ENCODE results near the gene SLC39A3.

SLC39A3 gene

DNA sequence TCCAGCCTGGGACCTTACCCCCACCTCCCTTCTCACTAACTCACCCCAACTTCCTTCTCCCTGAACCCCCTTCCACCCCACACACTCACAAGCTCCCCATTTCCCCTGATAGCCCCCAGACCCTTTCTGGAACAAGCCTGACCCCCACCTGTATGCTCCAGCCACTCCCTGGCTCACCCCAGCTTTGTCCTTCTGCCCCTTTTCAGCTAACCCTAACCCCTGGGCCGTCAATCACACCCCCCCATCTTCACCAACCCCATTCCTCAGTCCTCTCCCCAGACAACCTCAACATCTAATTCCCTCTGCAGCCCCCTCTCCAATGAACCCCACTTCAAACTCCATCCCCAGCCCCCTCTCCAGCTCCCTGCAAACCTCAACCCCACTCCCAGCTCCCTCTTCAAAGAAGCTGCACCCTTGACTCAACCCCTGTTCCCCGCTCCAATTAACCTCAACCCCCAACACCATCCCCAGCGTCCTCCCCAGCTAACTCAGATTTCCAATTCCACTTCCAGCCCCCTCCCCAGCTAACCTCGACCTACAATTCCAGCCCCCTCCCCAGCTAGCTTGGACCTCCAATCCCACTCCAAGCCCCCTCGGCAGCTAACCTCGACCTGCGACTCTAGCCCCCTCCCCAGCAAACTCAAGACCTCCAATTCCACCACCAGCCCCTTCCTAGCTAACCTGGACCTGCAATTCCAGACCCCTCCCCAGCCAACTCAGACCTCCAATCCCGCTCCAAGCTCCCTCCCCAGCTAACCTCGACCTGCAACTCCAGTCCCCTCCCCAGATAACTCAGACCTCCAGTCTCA is 38.3 kb downstream of the SLC39A3 start:
- no peak for DNase-seq

DNA sequence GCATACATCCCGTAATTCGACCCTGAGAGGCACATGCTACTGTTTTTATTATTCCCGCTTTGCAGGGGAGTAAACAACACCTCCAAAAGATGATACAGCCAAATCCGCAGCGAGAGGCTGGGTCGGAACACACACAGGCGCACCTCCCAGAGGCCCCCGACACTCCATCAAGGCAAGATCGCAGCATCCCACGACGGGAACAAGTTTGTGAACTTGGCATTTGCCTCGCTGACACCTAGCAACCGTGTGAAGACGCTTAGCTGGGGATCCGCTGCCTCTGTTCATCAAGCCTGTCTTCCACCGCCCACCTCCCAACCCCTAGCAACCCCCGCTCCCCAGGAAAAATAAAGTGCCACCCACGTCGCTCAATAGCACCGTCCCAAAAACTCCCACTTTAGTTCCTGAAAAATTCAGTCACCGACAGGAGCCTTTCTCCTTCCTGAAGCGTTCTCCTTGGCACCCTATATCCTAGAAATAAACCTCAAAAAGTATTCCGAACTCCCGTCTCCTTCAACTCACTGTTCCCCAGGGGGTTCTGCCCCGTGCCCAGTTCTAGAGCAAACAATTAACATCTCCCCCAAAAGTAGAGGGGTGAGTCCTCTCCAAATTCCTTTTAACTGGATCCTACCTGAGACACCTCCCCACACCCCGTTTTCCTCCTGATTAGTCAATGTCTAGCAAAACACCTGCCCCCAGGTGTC is 39.0 kb downstream of the SLC39A3 start:
- no peak for DNase-seq

GRCh38 chr19:2699413-2700140 is 40.2 kb downstream of the SLC39A3 start:
- no peak for DNase-seq

GRCh38 chr19:2694196-2694595 is 45.6 kb downstream of the SLC39A3 start:
- DNase-seq: no peak

DNA sequence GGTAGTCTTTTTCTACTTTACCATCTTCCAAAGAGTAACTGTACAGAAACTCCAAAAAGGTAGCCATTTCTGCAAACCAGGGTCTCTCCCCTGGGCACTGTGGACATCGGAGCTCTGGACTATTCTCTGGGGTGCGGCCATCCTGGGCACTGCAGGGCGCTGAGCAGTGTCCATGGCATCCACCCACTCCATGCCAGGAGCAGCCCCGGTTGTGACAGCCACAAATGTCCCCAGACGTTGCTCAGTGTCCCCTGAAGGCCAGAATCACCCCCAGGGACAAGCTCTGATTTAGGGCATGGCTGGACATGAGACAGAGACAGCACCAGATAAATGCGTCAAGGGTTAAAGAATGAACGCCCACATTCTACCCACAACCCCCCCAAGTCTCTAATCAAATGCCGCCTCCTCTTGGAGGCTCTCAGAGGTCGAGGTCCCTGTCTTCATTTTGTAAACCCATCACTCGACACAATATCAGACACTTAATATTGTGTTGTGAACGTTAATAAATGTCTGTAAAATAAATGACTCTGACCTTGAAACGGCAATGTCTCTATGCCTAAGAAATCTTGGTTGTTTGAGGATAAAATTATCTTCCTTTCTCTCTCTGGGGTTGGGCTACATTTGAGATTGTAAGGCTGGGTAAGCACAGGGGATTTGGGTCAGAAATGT is 46.2 kb downstream of the SLC39A3 start:
- DNase-seq: no peak

DNA sequence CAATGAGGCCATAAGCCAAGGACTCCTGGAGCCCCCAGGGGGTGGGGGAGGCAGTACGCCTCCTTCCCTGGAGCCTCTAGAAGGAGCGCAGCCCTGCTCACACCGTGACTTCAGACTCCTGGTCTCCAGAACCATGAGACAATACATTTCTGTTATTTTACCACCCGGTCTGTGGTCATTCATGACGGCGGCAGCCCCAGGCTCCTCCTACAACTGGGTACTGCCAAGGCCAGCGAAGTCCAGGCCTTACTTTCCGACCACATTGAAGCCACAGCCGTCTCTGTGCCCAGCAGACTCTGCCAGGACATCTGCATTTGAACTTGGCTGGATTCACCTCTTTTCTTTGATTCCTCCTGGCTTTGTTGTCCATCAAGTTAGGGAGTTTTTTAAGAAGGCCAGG is 47.9 kb downstream of the SLC39A3 start:
- DNase-seq: no peak

DNA sequence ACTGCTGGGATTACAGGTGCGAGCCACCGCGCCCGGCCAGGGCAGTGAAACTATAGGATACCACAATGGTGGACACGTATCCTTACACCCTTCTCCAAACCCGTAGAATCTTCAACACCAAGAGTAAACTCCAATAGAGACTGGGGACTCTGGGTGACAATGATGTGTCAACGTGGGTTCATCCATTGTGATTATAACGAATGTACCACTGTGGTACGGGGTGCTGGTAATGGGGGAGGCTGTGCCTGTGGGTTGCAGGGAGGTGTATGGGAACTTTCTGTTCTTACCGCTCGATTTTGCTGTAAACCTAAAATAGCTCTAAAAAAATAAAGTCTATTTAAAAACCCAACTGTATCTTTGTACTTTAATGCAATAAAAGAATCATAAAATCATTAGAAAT is 49.0 kb downstream of the SLC39A3 start:
- DNase-seq: no peak

DNA sequence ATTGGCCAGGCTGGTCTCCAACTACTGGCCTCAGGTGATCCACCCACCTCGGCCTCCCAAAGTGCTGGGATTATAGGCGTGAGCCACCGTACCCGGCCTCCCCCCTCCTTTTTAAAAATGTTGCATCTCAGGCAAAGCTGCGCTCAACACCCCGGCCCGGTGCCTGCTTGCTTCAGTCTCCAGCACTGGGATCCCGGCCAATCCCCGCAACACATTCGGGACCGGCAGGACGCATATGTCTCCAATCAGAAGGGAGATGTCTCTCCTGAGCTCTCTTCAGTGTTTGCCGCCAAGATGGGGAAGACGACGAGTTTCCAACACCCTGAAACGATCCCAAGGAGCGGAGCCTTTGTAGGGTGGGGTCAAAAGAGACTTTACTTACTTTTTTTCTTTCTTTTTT is 53.5 kb downstream of the SLC39A3 start:
- DNase-seq: no peak

DNA sequence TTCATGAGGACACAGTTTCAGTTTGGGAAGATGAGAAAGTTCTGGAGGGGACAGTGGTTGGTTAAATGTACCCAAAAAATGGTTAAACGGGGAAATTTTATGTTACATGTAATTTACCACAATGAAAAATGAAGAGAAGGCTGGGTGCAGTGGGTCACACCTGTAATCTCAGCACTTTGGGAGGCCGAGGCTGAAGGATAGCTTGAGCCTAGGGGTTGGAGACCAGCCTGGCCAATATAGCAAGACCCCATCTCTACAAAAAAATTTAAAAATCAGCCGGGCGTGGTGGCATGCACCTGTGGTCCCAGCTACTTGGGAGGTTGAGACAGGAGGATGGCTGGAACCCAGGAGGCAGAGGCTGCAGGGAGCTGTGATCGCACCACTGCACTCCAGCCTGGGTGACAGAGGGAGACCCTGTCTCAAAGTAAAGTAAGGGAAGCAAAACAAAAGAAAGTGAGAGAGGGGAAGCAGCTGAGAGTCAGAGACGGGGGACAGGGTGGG is 54.6 kb downstream of the SLC39A3 start:
- no peak for DNase-seq

DNA sequence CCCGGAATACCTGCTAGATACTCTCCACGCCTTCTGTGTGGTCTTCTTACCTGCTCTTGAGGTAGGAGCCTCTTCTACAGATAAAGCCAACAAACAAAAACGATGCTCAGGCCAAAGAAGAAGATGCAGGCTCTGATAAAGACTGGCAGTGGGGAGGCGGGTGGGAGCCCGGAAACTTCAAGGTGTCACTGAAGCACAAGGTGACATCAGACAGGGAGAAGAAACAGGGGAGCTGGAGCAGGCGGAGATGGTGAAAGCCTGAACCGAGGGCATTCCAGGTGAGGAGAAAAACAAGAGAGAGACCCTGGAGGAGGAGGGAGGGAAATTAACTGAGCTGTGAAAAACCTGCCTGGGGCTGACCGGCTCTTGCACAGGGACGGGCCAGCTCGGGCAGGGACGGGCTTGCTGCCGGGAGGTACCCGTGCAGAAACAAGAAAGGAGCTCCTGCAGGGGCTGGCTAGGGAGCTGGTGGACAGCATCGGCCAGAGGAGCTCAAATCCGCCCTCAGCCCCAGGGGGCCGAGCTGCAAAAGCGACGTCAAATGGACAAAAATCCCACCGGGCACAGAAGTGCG is 56.3 kb downstream of the SLC39A3 start:
- no peak for DNase-seq

Data from NCI-H2171 (cell line).